ENCODE data around the gene KASH5. TPM values are rescaled to one million over a fixed set of nuclear protein-coding genes. Genes with fewer than 3 reads are reported as not detected.

Gene KASH5
- total RNA-seq, 1 donor from 2014 or later = not detected

GRCh38 chr19:49450405-49450804 lies 62.4 kb downstream of the KASH5 start:
- Mint-ChIP-seq H3K4me3 (ENCODE audit: low read depth) (peak overlapping the region; percentile 83), H3K36me3 (ENCODE audit: insufficient read depth) (peaks cover 7% of the 10 kb centered on the region), H3K9me3 (ENCODE audit: low read depth) (no peaks in the 10 kb centered on the region), H3K4me1 (ENCODE audit: low read depth) (peaks cover 13% of the 10 kb centered on the region), H3K27ac (peak overlapping the region; percentile 26), H3K27me3 (no peaks in the 10 kb centered on the region)
- TF ChIP-seq, protein P1, sequence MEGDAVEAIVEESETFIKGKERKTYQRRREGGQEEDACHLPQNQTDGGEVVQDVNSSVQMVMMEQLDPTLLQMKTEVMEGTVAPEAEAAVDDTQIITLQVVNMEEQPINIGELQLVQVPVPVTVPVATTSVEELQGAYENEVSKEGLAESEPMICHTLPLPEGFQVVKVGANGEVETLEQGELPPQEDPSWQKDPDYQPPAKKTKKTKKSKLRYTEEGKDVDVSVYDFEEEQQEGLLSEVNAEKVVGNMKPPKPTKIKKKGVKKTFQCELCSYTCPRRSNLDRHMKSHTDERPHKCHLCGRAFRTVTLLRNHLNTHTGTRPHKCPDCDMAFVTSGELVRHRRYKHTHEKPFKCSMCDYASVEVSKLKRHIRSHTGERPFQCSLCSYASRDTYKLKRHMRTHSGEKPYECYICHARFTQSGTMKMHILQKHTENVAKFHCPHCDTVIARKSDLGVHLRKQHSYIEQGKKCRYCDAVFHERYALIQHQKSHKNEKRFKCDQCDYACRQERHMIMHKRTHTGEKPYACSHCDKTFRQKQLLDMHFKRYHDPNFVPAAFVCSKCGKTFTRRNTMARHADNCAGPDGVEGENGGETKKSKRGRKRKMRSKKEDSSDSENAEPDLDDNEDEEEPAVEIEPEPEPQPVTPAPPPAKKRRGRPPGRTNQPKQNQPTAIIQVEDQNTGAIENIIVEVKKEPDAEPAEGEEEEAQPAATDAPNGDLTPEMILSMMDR (IDR thresholded peaks at IDR 0.05; ENCODE audit: unreplicated experiment) = no peak
- no peak for DNase-seq (ENCODE audit: low spot score, unreplicated experiment)

- Mint-ChIP-seq H3K36me3 (ENCODE audit: insufficient read depth) (peaks cover 6% of the 10 kb centered on the region), H3K9me3 (ENCODE audit: low read depth) (no peaks in the 10 kb centered on the region), H3K4me1 (ENCODE audit: low read depth) (peaks cover 13% of the 10 kb centered on the region), H3K27me3 (no peaks in the 10 kb centered on the region), H3K4me3 (ENCODE audit: low read depth) (peak within 1 kb of the TSS; percentile 83), H3K27ac (peak within 1 kb of the TSS; percentile 99)
- DNase-seq (ENCODE audit: low spot score, unreplicated experiment) = peak; percentile 85
- TF ChIP-seq, protein P1 (IDR thresholded peaks at IDR 0.05; ENCODE audit: unreplicated experiment) = peak; percentile 31
Measured at GRCh38 chr19:49451430-49452181, 63.6 kb downstream of the KASH5 start, which contains the start of gene PIH1D1. PIH1D1 (minus strand) TSS chr19:49451814; CDS start chr19:49451574, 240 bp downstream.

- Mint-ChIP-seq H3K27me3 (no peaks in the 10 kb centered on the region), H3K36me3 (ENCODE audit: insufficient read depth) (peaks cover 7% of the 10 kb centered on the region), H3K9me3 (ENCODE audit: low read depth) (no peaks in the 10 kb centered on the region), H3K4me3 (ENCODE audit: low read depth) (peak within 1 kb of the TSS; percentile 83), H3K4me1 (ENCODE audit: low read depth) (peaks cover 13% of the 10 kb centered on the region), H3K27ac (peak within 1 kb of the TSS; percentile 99)
- TF ChIP-seq, protein P1 (IDR thresholded peaks at IDR 0.05; ENCODE audit: unreplicated experiment) = no peak
- peak; percentile 97 for DNase-seq (ENCODE audit: low spot score, unreplicated experiment)
Measured at GRCh38 chr19:49453013-49453756, 65.1 kb downstream of the KASH5 start, which contains the start of gene ALDH16A1. ALDH16A1 (plus strand) TSS chr19:49453225; CDS start chr19:49453332, 107 bp downstream.

DNA sequence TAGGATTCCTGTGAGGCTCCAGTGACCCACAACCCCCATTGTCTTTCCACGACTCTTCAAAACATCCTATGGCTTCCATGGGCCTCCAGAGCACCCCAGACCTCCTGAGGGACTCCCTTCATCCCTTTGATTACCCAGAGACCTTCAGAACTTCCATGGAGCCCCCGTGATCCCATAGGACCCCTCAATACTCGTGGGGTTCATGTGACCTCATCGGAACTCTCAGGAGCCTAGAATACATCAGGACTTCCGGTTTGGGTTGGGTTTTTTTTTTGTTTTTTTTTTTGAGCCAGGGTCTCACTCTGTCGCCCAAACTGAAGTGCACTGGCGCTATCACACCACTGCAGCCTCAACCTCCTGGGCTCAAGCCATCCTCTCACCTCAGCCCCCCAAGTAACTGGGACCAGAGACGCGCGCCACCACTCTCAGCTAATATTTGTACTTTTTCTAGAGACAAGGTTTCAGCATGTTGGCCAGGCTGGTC lies 65.8 kb downstream of the KASH5 start:
- TF ChIP-seq, protein P1 (IDR thresholded peaks at IDR 0.05; ENCODE audit: unreplicated experiment) = no peak
- no peak for DNase-seq (ENCODE audit: low spot score, unreplicated experiment)
- H3K4me1 Mint-ChIP-seq (ENCODE audit: low read depth) = peaks cover 13% of the 10 kb centered on the region

GRCh38 chr19:49455773-49456172 lies 67.7 kb downstream of the KASH5 start:
- H3K4me3 Mint-ChIP-seq (ENCODE audit: low read depth) = peak overlapping the region; percentile 39

More for the DNA sequence above, 65.8 kb downstream of the KASH5 start:
- H3K36me3 Mint-ChIP-seq (ENCODE audit: insufficient read depth) = peaks cover 2% of the 10 kb centered on the region
- peak overlapping the region; percentile 83 for H3K4me3 Mint-ChIP-seq (ENCODE audit: low read depth)
- H3K27me3 Mint-ChIP-seq = no peaks in the 10 kb centered on the region
- H3K27ac Mint-ChIP-seq = peak overlapping the region; percentile 99
- H3K9me3 Mint-ChIP-seq (ENCODE audit: low read depth) = no peaks in the 10 kb centered on the region

More at GRCh38 chr19:49455773-49456172, 67.7 kb downstream of the KASH5 start:
- TF ChIP-seq, protein P1 (IDR thresholded peaks at IDR 0.05; ENCODE audit: unreplicated experiment) = no peak
- H3K27ac Mint-ChIP-seq = no peak overlapping the region
- H3K36me3 Mint-ChIP-seq (ENCODE audit: insufficient read depth) = peaks cover 2% of the 10 kb centered on the region
- DNase-seq (ENCODE audit: low spot score, unreplicated experiment) = no peak
- no peaks in the 10 kb centered on the region for H3K9me3 Mint-ChIP-seq (ENCODE audit: low read depth)
- H3K4me1 Mint-ChIP-seq (ENCODE audit: low read depth) = peaks cover 10% of the 10 kb centered on the region
- H3K27me3 Mint-ChIP-seq = no peaks in the 10 kb centered on the region

Measured in progenitor cell of endocrine pancreas (in vitro differentiated cells).